GM23248 (cell line): ENCODE results near the gene CD59. TPM values are rescaled to one million over a fixed set of nuclear protein-coding genes. Genes with fewer than 3 reads are reported as not detected.
"Not testable (repeated sequence)": the region's sequence is repeated elsewhere in the genome, so short reads cannot be mapped to it uniquely, and the experiment has no call there.

ENCODE experiments used
- DNase-seq: peaks from one replicate; pipeline ENCODE4 v3.0.0-alpha.2; 2015
- H2AFZ ChIP-seq: fragments of 200-600 bp; sonication (generic); 2 replicates; pipeline ENCODE4 v1.6.1; 2016; ENCODE audit warnings: antibody characterized with exemption
- H3F3A ChIP-seq: fragments of 200-600 bp; sonication (generic); 2 replicates; pipeline ENCODE4 v1.6.1; 2016; ENCODE audit warnings: mild to moderate bottlenecking, antibody characterized with exemption, mixed run types; ENCODE audit not compliant: insufficient read depth
- H3K27ac ChIP-seq: fragments of 200-600 bp; sonication (generic); 2 replicates; pipeline ENCODE4 v1.5.1; 2016; ENCODE audit warnings: mild to moderate bottlenecking
- H3K27me3 ChIP-seq: fragments of 200-600 bp; sonication (generic); replicated peaks from 2 replicates; pipeline ENCODE4 v1.6.1; 2016; ENCODE audit warnings: mild to moderate bottlenecking; ENCODE audit not compliant: insufficient read depth
- H3K36me3 ChIP-seq: fragments of 200-600 bp; sonication (generic); 2 replicates; pipeline ENCODE4 v1.6.1; 2016; ENCODE audit warnings: low read depth, mild to moderate bottlenecking
- H3K4me1 ChIP-seq: fragments of 200-600 bp; sonication (generic); 2 replicates; pipeline ENCODE4 v1.6.1; 2016; ENCODE audit warnings: mild to moderate bottlenecking; ENCODE audit not compliant: insufficient read depth
- H3K4me2 ChIP-seq: fragments of 200-600 bp; sonication (generic); one replicate; pipeline ENCODE4 v1.6.1; 2016; ENCODE audit warnings: mild to moderate bottlenecking; ENCODE audit not compliant: unreplicated experiment
- H3K4me3 ChIP-seq: fragments of 200-600 bp; sonication (generic); 2 replicates; pipeline ENCODE4 v1.5.1; 2016; ENCODE audit warnings: mild to moderate bottlenecking
- H3K79me2 ChIP-seq: fragments of 200-600 bp; sonication (generic); 2 replicates; pipeline ENCODE4 v1.6.1; 2016; ENCODE audit warnings: mild to moderate bottlenecking; ENCODE audit not compliant: insufficient read depth
- H3K9ac ChIP-seq: fragments of 200-600 bp; sonication (generic); 2 replicates; pipeline ENCODE4 v1.6.1; 2016; ENCODE audit warnings: mild to moderate bottlenecking
- H3K9me2 ChIP-seq: fragments of 200-600 bp; sonication (generic); 2 replicates; pipeline ENCODE4 v1.6.1; 2016; ENCODE audit warnings: mixed run types, mild to moderate bottlenecking, moderate library complexity; ENCODE audit not compliant: insufficient read depth
- H3K9me3 ChIP-seq: fragments of 200-600 bp; sonication (generic); one replicate; pipeline ENCODE4 v1.6.1; 2017; ENCODE audit warnings: low read depth
- H4K20me1 ChIP-seq: fragments of 200-600 bp; sonication (generic); 2 replicates; pipeline ENCODE4 v1.6.0; 2016; ENCODE audit not compliant: insufficient read depth
- EZH2 ChIP-seq: fragments of 200-600 bp; sonication (generic); IDR thresholded peaks from 2 replicates; pipeline ENCODE4 v1.6.1; 2018; ENCODE audit warnings: antibody characterized with exemption, mild to moderate bottlenecking; ENCODE audit not compliant: insufficient read depth, poor library complexity, severe bottlenecking
- EZH2phosphoT487 ChIP-seq: fragments of 200-600 bp; sonication (generic); IDR thresholded peaks from 2 replicates; pipeline ENCODE4 v1.6.1; 2018; ENCODE audit warnings: antibody characterized with exemption, moderate library complexity, mild to moderate bottlenecking, low read depth; ENCODE audit not compliant: insufficient read depth
- WGBS, 2 experiments: methylation state at CpG; one replicate each; pipeline ENCODE4 v1.1.6; 2015 to 2017; ENCODE audit warnings: low lambda C conversion rate in 2 of 2, low coverage in 1 of 2; ENCODE audit errors: missing lambda C conversion rate in 2 of 2; 5-methylcytosine and 5-hydroxymethylcytosine counted together
- in situ Hi-C: fragments of 300-500 bp; cut with MboI; formaldehyde crosslinking; loops from 2 replicates; pipeline ENCODE4 v1.15.0; 2020
- polyA plus RNA-seq: library from polyadenylated mRNA; unstranded; fragments of >200 nt; fragmentation: Nextera tagmentation; extraction: Ambion mirVana; gene quantifications from 2 replicates; pipeline ENCODE4 v1.2.1, GENCODE V29; 2016
- total RNA-seq: library from RNA; depleted of rRNA; stranded (reverse); fragments of >200 nt; shearing (Covaris generic); gene quantifications from 2 replicates; pipeline ENCODE4 v1.2.3, GENCODE V29; 2014

Gene CD59
- total and polyA plus RNA-seq, 2 experiments from 2014 or later: 1,314 to 2,015 TPM

DNA sequence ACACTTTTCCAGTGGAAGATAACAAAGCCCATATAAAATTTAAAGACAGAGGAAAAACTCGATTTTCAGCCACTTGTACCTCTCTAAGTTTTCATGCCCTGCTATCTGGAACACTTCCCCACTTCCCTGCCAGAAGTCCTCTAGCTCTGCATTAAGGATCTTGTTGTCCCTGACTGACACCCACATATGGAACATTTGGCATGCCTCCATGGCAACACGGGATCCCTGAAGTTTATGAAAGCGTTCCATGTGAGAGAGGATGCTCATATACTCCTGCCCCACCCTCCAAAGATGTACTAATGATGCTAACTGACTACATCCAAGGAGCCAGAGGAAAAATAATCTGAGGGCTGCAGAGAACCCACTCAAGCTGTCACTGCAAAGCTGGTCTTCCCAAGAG, 26.8 kb downstream of the CD59 start:
- WGBS, 2 experiments: 58 to 61% methylated on average over 3 of the region's 3 CpGs

DNA sequence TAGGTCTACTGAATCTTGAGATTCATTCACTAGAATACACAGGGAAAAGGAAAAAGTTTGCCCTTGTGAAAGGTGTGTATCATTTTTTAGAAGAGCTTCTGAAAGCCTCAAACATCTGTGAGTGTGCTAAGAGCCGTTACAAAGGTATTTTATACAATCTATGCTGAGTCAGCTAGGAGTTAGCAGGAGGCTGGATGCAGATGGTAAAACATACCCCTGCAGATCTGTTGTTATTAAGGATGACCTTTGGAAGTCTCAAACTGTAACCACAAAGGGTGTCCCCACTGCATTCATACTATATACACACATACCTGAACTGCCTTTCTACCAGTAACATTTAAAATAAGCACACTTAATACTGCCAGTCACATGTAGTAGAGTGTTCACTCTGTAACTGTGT, 27.2 kb downstream of the CD59 start:
- 77 to 86% methylated on average over 1 of the region's 1 CpG for WGBS, 2 experiments
- no peaks in the 10 kb centered on the region for H3K9me3 ChIP-seq
- H3K79me2 ChIP-seq: peaks cover 93% of the 10 kb centered on the region
- no peaks in the 10 kb centered on the region for H3K9me2 ChIP-seq
- in situ Hi-C loops: no loop called here
- H3K4me1 ChIP-seq: peaks cover 45% of the 10 kb centered on the region
- no peak overlapping the region; the same call in 1 of the 2 replicates for H3K9ac ChIP-seq
- H3K27me3 ChIP-seq: no peaks in the 10 kb centered on the region
- no peak for TF ChIP-seq EZH2phosphoT487
- TF ChIP-seq EZH2: no peak
- peaks cover 90% of the 10 kb centered on the region for H3F3A ChIP-seq
- H3K27ac ChIP-seq: peak overlapping the region; percentile 9; the same call in 1 of the 2 replicates
- H2AFZ ChIP-seq: no peak overlapping the region
- H4K20me1 ChIP-seq: no peaks in the 10 kb centered on the region
- no peak overlapping the region for H3K4me2 ChIP-seq
- no peak for DNase-seq
- no peak overlapping the region for H3K4me3 ChIP-seq
- H3K36me3 ChIP-seq: peaks cover 85% of the 10 kb centered on the region

More for the DNA sequence above, 26.8 kb downstream of the CD59 start:
- H3F3A ChIP-seq: peaks cover 89% of the 10 kb centered on the region
- H3K4me2 ChIP-seq: no peak overlapping the region
- H3K4me3 ChIP-seq: no peak overlapping the region
- no peak for TF ChIP-seq EZH2
- no peaks in the 10 kb centered on the region for H4K20me1 ChIP-seq
- H3K9ac ChIP-seq: no peak overlapping the region
- peaks cover 40% of the 10 kb centered on the region for H3K4me1 ChIP-seq
- in situ Hi-C loops: no loop called here
- no peaks in the 10 kb centered on the region for H3K9me3 ChIP-seq
- no peak overlapping the region for H2AFZ ChIP-seq
- H3K9me2 ChIP-seq: no peaks in the 10 kb centered on the region
- peak; percentile 7 for DNase-seq
- H3K79me2 ChIP-seq: peaks cover 93% of the 10 kb centered on the region
- peaks cover 89% of the 10 kb centered on the region for H3K36me3 ChIP-seq
- no peaks in the 10 kb centered on the region for H3K27me3 ChIP-seq
- H3K27ac ChIP-seq: peak overlapping the region; percentile 9; the same call in 1 of the 2 replicates

DNA sequence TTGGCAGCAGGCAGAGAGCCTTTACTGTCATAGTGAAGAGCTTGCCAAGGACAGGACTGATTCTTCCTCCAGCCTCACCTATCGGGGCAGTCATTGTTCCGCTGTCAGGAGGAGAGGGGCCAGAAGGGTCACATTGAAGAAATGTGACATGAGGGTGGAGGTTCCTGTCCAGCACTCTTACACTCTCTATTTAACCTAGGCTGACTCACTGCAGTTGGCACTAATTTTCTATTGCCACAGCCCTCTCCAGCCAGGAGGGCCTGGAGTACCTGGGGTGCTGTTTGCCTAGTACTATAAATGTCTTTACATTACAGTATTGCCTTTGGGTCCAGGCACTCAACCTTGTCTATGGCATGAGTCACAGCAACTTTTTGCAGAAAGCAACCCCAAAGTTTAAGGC, 28.4 kb downstream of the CD59 start:
- WGBS, 2 experiments: 100% methylated on average over 2 of the region's 2 CpGs; no CpG with 5 or more reads in 1 of the 2 experiments
- H3K9ac ChIP-seq, H3K27me3 ChIP-seq, H3K9me2 ChIP-seq, H3K27ac ChIP-seq, H4K20me1 ChIP-seq, H3K9me3 ChIP-seq, H2AFZ ChIP-seq, H3K4me2 ChIP-seq, in situ Hi-C loops, H3K4me3 ChIP-seq: not testable (repeated sequence)
- Histone ChIP-seq H3K79me2 (peaks cover 81% of the 10 kb centered on the region), H3K36me3 (peaks cover 73% of the 10 kb centered on the region), H3K4me1 (peaks cover 52% of the 10 kb centered on the region), H3F3A (peaks cover 90% of the 10 kb centered on the region)
- peak; percentile 32 for DNase-seq

DNA sequence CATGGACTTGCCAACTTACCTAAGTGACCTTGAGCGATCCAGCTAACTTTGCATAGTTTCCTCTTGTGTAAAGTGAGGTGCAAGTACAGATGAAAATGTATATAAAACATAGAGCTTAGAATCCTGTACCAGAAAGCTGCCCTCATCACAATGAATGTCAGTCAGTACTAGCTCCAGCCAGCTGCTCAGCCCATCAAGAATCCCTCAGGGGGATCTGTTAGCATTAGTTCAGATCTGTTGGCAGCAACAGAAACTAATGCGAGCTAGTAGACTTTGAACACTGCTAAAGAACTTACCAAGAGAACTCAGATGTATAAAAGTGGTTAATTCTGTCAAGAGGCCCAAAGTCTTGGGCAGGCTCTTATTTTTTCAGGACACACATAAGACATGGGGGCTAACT, 29.3 kb downstream of the CD59 start:
- no peaks in the 10 kb centered on the region for H4K20me1 ChIP-seq
- no peaks in the 10 kb centered on the region for H3K9me3 ChIP-seq
- in situ Hi-C loops: no loop called here
- peaks cover 64% of the 10 kb centered on the region for H3K36me3 ChIP-seq
- DNase-seq: no peak
- H3F3A ChIP-seq: peaks cover 91% of the 10 kb centered on the region
- H3K4me2 ChIP-seq: no peak overlapping the region
- H2AFZ ChIP-seq: no peak overlapping the region
- no peaks in the 10 kb centered on the region for H3K9me2 ChIP-seq
- no peaks in the 10 kb centered on the region for H3K27me3 ChIP-seq
- H3K79me2 ChIP-seq: peaks cover 73% of the 10 kb centered on the region
- no peak overlapping the region for H3K9ac ChIP-seq
- 94 to 98% methylated on average over 2 of the region's 2 CpGs for WGBS, 2 experiments
- H3K27ac ChIP-seq: peak overlapping the region; percentile 94
- TF ChIP-seq EZH2phosphoT487: no peak
- TF ChIP-seq EZH2: no peak
- H3K4me3 ChIP-seq: no peak overlapping the region
- H3K4me1 ChIP-seq: peaks cover 60% of the 10 kb centered on the region

DNA sequence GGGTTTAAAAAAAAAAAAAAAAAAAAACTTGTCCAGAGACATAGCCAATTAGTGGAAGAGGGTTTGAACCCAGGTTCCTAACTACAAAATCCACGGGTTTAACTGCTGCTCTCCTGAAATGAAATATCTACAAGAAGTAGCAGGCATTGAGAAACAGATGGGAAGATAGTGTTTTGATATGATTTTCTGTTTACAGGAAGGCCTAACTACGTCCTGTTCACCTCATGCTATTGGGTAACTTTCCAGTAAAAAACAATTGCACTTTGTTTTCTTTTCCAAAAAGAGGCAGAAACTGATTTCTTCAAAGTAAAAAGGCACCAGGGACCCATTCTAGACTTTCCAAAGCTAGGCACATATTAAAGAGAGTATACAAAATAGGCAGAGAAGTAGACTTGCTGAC, 29.7 kb downstream of the CD59 start:
- Histone ChIP-seq H3F3A (peaks cover 92% of the 10 kb centered on the region), H3K4me3 (no peak overlapping the region), H3K9ac (no peak overlapping the region), H3K27me3 (no peaks in the 10 kb centered on the region), H4K20me1 (no peaks in the 10 kb centered on the region), H3K4me1 (peaks cover 64% of the 10 kb centered on the region), H3K9me2 (no peaks in the 10 kb centered on the region), H3K36me3 (peaks cover 60% of the 10 kb centered on the region), H2AFZ (no peak overlapping the region), H3K9me3 (no peaks in the 10 kb centered on the region), H3K27ac (peak overlapping the region; percentile 94), H3K79me2 (peaks cover 69% of the 10 kb centered on the region), H3K4me2 (no peak overlapping the region)
- in situ Hi-C loops: no loop called here
- 98 to 100% methylated on average over 2 of the region's 2 CpGs for WGBS, 2 experiments
- no peak for DNase-seq
- TF ChIP-seq EZH2phosphoT487 (no peak), EZH2 (no peak)
